DMS53 (cell line): ENCODE measurements around the gene CMYA5.

ENCODE experiments used
- DNase-seq: peaks from one replicate; lab custom pipeline; 2025; lab: John Stamatoyannopoulos, UW

Gene CMYA5

GRCh38 chr5:79793722-79794121, 104.1 kb downstream of the CMYA5 start:
- DNase-seq = peak; percentile 37

- DNase-seq = no peak
Observed at GRCh38 chr5:79794347-79794746, 104.7 kb downstream of the CMYA5 start.

DNA sequence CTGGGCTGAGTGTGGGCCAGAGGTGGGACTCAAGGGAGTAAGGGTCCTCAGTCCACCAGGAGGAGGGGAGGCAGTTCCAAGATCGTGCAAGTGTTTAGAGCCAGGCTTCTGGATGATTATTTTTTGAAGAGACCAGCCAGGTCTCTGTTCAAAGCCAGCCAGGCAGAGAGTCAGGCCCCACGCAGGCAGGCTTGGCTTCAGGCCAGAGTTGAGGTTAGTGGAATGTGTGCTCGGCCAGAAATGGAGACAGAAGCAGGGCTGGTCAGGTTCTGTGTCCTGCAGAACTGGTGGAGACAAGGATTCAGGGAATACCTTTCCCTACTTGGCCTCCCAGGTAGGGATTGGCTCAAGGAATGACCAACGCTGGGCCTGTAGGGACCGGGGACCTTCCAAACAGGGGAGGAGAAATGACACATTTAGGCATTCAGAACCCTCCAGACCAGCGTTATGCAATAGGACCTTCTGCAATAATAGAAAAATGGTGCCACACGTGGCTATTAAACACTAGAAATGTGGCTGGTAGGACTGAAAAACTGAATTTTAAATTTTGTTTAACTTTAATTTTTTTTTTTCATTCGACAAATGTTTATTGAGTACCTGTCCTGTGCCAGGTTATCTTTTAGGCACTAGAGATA, 106.2 kb downstream of the CMYA5 start:
- no peak for DNase-seq

GRCh38 chr5:79798893-79799590, 109.4 kb downstream of the CMYA5 start:
- DNase-seq = no peak

DNA sequence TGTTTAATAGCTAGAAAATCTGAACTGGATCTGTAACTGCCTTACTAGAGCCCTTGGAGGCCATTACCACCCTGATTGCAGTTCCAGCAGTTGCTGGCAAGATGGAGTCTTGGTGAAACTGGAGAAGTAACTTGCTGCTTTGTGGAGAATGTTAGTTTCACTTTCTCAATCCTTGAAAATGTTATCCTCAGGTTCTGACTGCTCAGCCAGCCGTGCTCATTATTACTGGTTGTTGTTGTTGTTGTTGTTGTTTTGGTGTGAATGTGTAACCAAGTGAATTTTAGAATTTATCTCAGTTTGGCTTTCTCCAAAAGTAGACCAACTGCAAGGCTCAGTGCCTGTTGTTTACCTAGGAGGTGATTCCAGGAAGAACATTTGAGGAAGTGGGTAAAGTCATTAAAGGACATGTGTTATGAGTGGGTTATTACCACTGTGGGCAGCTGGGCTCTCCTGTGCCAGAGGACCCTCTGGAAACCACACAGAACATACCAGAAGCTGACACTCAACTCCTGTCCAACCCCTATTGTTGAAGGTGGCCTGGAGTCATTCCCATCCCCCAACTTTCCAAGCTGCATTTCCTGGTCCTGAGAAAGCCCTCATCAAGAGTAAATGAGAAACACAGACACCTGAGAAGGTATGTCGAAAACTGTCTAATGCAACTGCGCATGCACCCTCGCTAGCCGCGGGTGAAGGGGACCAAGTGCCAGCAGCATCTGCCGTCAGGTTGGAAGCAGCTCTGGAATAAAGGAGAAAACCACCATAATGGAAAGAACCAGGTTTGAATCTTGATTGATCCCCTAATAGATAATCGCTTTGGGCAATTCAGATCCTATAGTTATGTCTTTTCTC, 111.6 kb downstream of the CMYA5 start:
- peak; percentile 36 for DNase-seq

DNA sequence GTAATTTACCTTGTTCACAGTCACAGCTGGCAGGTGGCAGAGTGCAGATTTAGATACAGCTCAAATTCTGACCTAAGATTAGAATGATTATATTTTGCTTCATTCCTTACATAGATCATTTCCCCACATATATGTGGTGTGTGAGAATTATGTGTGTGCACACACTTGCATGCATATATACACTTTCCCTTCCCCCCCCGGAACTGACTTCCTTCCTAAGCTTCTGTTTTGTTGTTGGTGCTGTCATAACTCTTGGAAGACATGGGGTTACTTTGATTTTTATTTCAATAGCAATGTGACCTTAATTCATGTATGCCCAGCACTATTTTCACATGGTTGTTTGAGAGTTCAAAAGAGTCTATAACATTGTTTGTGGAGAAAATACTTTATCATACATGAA, 112.8 kb downstream of the CMYA5 start:
- DNase-seq = no peak

DNA sequence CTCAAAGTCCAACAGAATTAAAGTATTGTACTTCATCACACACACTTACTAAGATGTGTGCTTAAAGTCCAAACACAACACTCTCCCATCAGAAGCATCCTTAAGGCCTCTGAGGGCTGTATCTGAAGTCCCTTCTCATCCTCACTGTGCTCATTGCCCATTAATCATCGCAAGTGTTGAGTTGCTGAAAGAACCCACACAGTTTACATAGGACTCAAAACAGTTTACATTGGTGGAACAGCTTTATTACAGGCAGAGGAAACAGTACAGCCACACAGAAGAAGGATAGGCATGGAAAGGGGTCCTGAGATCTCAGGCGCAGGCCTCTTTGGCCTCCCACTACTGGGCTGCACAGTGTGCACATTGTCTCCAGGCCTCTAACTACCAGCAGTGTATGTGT, 113.4 kb downstream of the CMYA5 start:
- DNase-seq = peak; percentile 46

GRCh38 chr5:79806741-79807140, 117.1 kb downstream of the CMYA5 start:
- DNase-seq = peak; percentile 37

- no peak for DNase-seq
Observed at GRCh38 chr5:79809743-79810142, 120.1 kb downstream of the CMYA5 start.

DNA sequence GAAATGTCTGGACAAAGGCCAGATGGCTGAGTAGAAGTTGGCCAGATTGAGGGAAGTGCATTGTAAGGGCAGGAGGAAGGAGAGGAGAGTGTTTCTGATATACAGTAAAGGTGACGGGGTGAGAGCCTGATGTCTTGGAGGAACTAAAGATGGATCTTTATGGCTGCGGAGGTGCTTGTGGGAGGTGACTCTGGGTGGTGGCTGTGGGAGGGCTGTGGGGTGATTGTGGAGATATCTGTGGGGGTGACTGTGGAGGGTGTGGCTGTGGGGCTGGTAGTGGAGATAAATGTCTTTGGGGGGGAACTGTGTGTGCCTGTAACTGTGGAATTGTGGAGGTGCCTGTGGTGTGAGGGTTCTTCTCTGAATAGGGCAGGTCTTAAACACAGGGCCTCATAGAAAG, 121.4 kb downstream of the CMYA5 start:
- DNase-seq = no peak

- no peak for DNase-seq
Observed at GRCh38 chr5:79811904-79812303, 122.3 kb downstream of the CMYA5 start.

DNA sequence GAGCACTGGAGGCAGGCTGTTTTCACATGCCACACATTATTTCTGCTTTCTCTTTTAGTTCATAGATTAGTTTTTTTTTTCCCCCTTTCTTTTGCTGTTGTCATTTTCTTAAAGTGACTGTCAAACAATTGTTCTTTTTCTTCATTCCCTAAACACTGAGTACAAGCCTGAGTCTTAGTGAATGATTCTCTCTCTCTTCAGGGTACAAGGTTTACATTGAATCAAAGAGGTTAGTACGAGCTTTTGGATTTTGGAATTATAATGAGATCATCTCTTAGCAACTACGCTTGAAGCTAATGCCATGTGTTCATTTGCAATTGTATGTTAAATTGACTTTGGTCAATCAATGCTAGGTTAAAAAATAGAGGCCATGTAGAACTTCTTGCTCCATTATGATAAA, 125.1 kb downstream of the CMYA5 start:
- no peak for DNase-seq

- no peak for DNase-seq
Observed at GRCh38 chr5:79816014-79816413, 126.4 kb downstream of the CMYA5 start.

- DNase-seq = no peak
Observed at GRCh38 chr5:79820648-79821047, 131.0 kb downstream of the CMYA5 start.

- no peak for DNase-seq
Observed at GRCh38 chr5:79824444-79824843, 134.8 kb downstream of the CMYA5 start.

GRCh38 chr5:79825802-79826201, 136.2 kb downstream of the CMYA5 start:
- no peak for DNase-seq

DNA sequence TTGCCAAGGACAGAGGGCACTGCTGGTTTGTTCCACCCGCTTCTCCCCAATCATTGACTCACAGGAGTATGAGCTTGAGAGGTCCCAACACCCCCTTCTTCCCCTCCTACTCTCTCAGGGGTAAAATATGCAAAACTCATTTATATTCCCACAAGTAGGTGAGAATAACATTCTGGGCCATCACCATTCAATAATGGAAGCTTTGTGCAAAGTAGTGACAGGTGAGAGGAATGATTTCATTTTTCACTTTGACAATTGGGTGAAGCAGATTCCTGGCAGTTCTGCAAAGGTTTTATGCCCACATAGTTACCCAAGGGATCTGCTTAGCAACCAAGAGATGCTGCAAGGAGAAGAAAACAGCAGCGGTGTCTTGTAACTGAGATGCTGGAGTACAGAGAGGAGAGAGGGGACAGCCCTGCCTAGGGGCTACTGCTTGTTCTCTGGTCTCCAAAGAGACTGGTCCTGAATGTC, 137.6 kb downstream of the CMYA5 start:
- no peak for DNase-seq

- peak; percentile 34 for DNase-seq
Observed at GRCh38 chr5:79829260-79829659, 139.6 kb downstream of the CMYA5 start.

DNA sequence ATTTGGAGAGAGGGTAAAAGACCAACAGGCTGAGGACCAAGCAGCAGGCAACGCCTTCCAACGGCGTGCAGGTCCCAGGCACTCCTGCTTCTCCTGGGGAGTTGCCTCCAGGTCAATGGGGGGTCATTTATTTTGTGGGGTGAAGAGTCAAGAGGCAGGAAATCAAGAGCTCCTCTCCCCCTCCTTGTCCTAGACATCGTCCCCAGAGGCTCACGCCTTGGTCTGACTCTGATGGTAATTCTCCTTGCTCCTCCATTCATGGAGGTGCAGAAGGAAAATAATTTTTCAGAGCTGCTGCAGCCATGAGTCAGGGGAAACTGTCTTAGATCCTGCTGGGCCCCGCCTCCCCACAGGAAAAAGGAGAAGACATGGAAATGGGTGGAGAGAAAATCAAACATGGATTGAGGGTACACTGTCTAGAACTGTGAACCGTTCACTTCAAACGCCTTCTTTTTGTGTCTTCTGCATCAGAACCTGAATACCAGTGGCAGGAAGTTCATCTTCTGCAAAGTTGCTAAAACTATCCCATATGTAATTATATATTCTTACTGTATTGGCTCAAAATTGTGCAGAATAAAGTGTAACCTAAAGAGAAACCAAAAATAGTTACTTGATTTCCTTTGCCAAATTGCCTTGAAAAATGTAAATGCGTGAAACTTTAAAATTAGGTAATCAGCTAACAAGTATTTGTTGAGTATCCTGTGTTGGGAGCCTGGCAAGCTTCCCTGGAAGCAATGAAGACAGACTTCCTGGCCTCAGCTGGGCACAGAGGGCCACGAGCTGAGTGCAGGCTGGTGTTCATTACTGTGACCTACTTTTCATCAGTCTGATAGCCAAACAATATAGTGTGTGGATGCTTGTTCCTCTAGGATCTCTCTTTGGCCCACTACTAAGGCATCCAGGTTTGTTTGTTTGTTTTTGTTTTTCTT, 142.0 kb downstream of the CMYA5 start:
- DNase-seq = no peak

- no peak for DNase-seq
Observed at GRCh38 chr5:79832911-79833310, 143.3 kb downstream of the CMYA5 start.

GRCh38 chr5:79834098-79834753, 144.6 kb downstream of the CMYA5 start:
- no peak for DNase-seq
